SK-N-MC (cell line): ENCODE results near the gene CHRM3.

Experiments used
- DNase-seq: peaks from one replicate; pipeline ENCODE4 v3.0.0-alpha.2; 2011; ENCODE audit warnings: low read depth, low spot score
- H3K27ac ChIP-seq: fragments of 200-600 bp; sonication (generic); 2 replicates; pipeline ENCODE4 v1.5.1; 2016; ENCODE audit warnings: mixed run types
- H3K36me3 ChIP-seq: fragments of 200-600 bp; sonication (generic); 2 replicates; pipeline ENCODE4 v1.6.1; 2017; ENCODE audit warnings: antibody characterized with exemption, low read length, mixed read lengths; ENCODE audit not compliant: insufficient read depth
- H3K4me3 ChIP-seq: fragments of 200-600 bp; sonication (generic); 2 replicates; pipeline ENCODE4 v1.5.1; 2016
- H3K9ac ChIP-seq: fragments of 200-600 bp; sonication (generic); 2 replicates; pipeline ENCODE4 v1.8.0; 2017; ENCODE audit warnings: mixed run types, mixed read lengths; ENCODE audit not compliant: insufficient read length
- H3K9me3 ChIP-seq: fragments of 200-600 bp; sonication (generic); 2 replicates; pipeline ENCODE4 v1.6.1; 2017; ENCODE audit warnings: low read depth, mild to moderate bottlenecking, antibody characterized with exemption, low read length, moderate library complexity, mixed read lengths
- EZH2 ChIP-seq: fragments of 200-600 bp; sonication (generic); IDR thresholded peaks from one replicate; pipeline ENCODE4 v1.6.1; 2017; ENCODE audit warnings: antibody characterized with exemption
- FOXP2 ChIP-seq: optimal IDR thresholded peaks from 2 replicates; pipeline ENCODE3; 2011; ENCODE audit warnings: mild to moderate bottlenecking, moderate library complexity; ENCODE audit not compliant: insufficient read depth; ENCODE audit errors: extremely low read length, control extremely low read depth
- POLR2AphosphoS5 ChIP-seq: IDR thresholded peaks from 2 replicates; pipeline ENCODE4 v1.6.1; 2012; ENCODE audit warnings: mild to moderate bottlenecking, low read depth, low read length, borderline replicate concordance

The CHRM3 gene

GRCh38 chr1:239386453-239387303, at the start of gene CHRM3:
Gene CHRM3 (plus strand): TSS chr1:239386568. CDS start chr1:239907452, 520,884 bp downstream.
- Histone ChIP-seq H3K4me3 (no peak within 1 kb of the TSS), H3K27ac (no peak within 1 kb of the TSS), H3K9ac (no peak within 1 kb of the TSS), H3K9me3 (no peaks in the 10 kb centered on the region), H3K36me3 (no peaks in the 10 kb centered on the region)
- TF ChIP-seq EZH2: no peak
- TF ChIP-seq POLR2AphosphoS5: no peak
- no peak for DNase-seq

- DNase-seq: no peak
- Histone ChIP-seq H3K36me3 (no peaks in the 10 kb centered on the region), H3K9me3 (no peaks in the 10 kb centered on the region), H3K4me3 (no peak overlapping the region), H3K27ac (no peak overlapping the region), H3K9ac (no peak overlapping the region)
- TF ChIP-seq FOXP2: no peak
- TF ChIP-seq POLR2AphosphoS5: no peak
- no peak for TF ChIP-seq EZH2
Observed at GRCh38 chr1:239337799-239338430, 48.5 kb upstream of the CHRM3 start.

DNA sequence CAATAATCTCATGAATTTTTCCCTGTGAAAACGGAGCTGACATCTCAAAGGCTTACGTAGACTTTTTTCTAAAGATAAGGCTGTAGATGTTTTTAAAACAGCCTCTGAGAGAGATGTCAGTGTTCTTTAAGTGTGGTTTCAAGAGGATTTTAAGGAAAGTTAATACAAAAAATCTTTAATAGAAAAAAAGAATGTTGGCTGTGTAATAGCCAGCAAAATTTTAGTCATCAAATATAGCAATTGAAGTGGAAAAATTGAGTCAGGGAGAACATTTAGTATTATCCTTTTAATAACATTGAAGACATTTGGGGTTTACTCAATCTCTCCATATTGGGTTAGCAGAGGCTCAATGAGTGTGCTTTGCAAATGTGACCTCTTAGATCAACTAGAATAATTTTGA, 38.6 kb upstream of the CHRM3 start:
- H3K4me3 ChIP-seq: no peak overlapping the region
- no peak overlapping the region for H3K27ac ChIP-seq
- H3K9me3 ChIP-seq: no peaks in the 10 kb centered on the region
- no peaks in the 10 kb centered on the region for H3K36me3 ChIP-seq
- H3K9ac ChIP-seq: no peak overlapping the region
- DNase-seq: no peak
- TF ChIP-seq POLR2AphosphoS5 (no peak), EZH2 (no peak), FOXP2 (no peak)

GRCh38 chr1:239348635-239349353, 37.6 kb upstream of the CHRM3 start:
- Histone ChIP-seq H3K4me3 (no peak overlapping the region), H3K27ac (no peak overlapping the region), H3K36me3 (no peaks in the 10 kb centered on the region), H3K9ac (no peak overlapping the region), H3K9me3 (no peaks in the 10 kb centered on the region)
- TF ChIP-seq POLR2AphosphoS5 (no peak), EZH2 (no peak), FOXP2 (no peak)
- no peak for DNase-seq

- H3K36me3 ChIP-seq: no peaks in the 10 kb centered on the region
- no peaks in the 10 kb centered on the region for H3K9me3 ChIP-seq
- no peak overlapping the region for H3K4me3 ChIP-seq
- H3K27ac ChIP-seq: no peak overlapping the region
- H3K9ac ChIP-seq: no peak overlapping the region
- TF ChIP-seq POLR2AphosphoS5: no peak
- TF ChIP-seq FOXP2: no peak
- TF ChIP-seq EZH2: no peak
- no peak for DNase-seq
Observed at GRCh38 chr1:239349699-239350098, 36.7 kb upstream of the CHRM3 start.

- Histone ChIP-seq H3K9ac (no peak overlapping the region), H3K9me3 (no peaks in the 10 kb centered on the region), H3K27ac (no peak overlapping the region), H3K4me3 (no peak overlapping the region), H3K36me3 (no peaks in the 10 kb centered on the region)
- no peak for TF ChIP-seq POLR2AphosphoS5
- TF ChIP-seq FOXP2: no peak
- TF ChIP-seq EZH2: no peak
- no peak for DNase-seq
Observed at GRCh38 chr1:239353536-239353935, 32.8 kb upstream of the CHRM3 start.

GRCh38 chr1:239354231-239354630, 32.1 kb upstream of the CHRM3 start:
- Histone ChIP-seq H3K9ac (no peak overlapping the region), H3K9me3 (no peaks in the 10 kb centered on the region), H3K36me3 (no peaks in the 10 kb centered on the region), H3K4me3 (no peak overlapping the region), H3K27ac (no peak overlapping the region)
- DNase-seq: no peak
- no peak for TF ChIP-seq FOXP2
- no peak for TF ChIP-seq POLR2AphosphoS5
- TF ChIP-seq EZH2: no peak

DNA sequence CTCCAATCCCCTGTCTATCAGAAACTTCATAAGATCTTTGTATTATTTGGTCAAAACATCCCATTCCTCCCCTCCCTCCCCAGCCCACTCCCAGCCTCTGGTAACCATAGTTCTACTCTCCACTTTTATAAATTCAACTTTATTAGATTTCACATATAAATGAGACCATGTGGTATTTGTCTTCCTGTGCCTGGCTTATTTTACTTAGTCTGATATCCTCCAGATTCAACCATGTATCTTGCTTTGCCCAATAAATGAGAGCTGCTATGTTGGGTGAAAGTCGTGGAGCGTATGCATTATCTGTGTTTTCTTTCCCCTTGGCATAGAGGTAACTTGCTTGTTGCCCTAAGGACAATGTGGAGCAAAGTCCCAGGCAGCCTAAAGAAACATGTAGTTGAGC, 28.5 kb upstream of the CHRM3 start:
- H3K27ac ChIP-seq: no peak overlapping the region
- H3K36me3 ChIP-seq: no peaks in the 10 kb centered on the region
- DNase-seq: no peak
- H3K9ac ChIP-seq: no peak overlapping the region
- no peak overlapping the region for H3K4me3 ChIP-seq
- no peaks in the 10 kb centered on the region for H3K9me3 ChIP-seq
- TF ChIP-seq EZH2 (no peak), FOXP2 (no peak), POLR2AphosphoS5 (no peak)
